Measurements from ENCODE around the gene RAB4B.
A peak's percentile ranks its signal among the peaks of the same experiment; 100 is the strongest.

Gene RAB4B

DNA sequence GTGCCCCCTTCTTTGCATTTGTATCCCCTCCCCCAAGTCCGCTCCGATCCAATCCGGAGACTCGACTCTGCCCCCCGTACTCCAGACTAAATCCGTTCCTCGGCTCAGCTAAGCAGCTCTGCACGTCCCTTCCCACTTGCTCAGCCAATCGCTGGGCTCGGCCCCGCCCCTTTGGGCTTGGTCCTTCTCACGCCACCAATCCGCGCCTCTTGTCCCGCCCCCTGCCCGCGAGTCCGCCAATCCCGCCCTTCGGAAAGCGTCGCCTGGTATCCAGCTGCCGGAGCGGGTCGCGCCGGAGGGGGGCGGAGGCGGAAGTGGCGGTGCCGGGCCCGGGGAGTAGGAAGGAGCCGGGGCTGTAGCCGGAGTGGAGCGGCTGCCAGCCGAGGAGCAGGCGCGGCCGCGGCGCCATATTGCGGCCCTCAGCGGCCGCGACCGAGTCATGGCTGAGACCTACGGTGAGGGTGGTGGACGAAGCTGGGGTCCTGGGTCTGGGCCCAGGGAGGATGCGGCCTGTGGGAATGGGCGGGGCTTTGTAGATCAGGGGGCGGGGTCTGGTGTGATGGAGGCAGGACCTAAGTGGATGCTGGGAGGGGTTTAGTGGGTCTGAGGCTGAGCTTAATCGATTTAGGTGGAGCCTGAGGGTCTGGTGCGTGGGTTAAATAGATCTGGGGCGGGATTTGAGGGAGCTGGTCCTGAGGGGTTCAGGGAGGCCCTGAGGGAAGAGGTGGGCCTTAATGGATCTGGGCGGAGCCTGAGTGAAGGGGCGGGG lies at the start of gene RAB4B (continued):
- TF ChIP-seq ZNF521 (tag by site-specific recombination; IDR thresholded peaks at IDR 0.05) (no peak), ZSCAN16 (tag by site-specific recombination; IDR thresholded peaks at IDR 0.05) (no peak), ZNF10 (tag by site-specific recombination; IDR thresholded peaks at IDR 0.05) (peak; percentile 36; the same call in 1 of the 2 replicates), OVOL3 (tag by site-specific recombination; IDR thresholded peaks at IDR 0.05) (no peak), ZNF623 (tag by site-specific recombination; IDR thresholded peaks at IDR 0.05) (no peak; the same call in 1 of the 2 replicates), ZNF140 (tag by site-specific recombination; IDR thresholded peaks at IDR 0.05) (no peak), WT1 (tag by site-specific recombination; IDR thresholded peaks at IDR 0.05) (no peak; the same call in 1 of the 2 replicates), GLI4 (tag by site-specific recombination; IDR thresholded peaks at IDR 0.05) (no peak), ZNF423 (tag by site-specific recombination; IDR thresholded peaks at IDR 0.05) (no peak), ZNF777 (tag by site-specific recombination; IDR thresholded peaks at IDR 0.05; ENCODE audit: borderline replicate concordance) (no peak), ZNF561 (tag by site-specific recombination; IDR thresholded peaks at IDR 0.05; ENCODE audit: borderline replicate concordance) (no peak; the same call in 1 of the 2 replicates), ZNF394 (tag by site-specific recombination; IDR thresholded peaks at IDR 0.05; ENCODE audit: borderline replicate concordance) (no peak; the same call in 1 of the 2 replicates)
- TF ChIP-seq, protein P1, sequence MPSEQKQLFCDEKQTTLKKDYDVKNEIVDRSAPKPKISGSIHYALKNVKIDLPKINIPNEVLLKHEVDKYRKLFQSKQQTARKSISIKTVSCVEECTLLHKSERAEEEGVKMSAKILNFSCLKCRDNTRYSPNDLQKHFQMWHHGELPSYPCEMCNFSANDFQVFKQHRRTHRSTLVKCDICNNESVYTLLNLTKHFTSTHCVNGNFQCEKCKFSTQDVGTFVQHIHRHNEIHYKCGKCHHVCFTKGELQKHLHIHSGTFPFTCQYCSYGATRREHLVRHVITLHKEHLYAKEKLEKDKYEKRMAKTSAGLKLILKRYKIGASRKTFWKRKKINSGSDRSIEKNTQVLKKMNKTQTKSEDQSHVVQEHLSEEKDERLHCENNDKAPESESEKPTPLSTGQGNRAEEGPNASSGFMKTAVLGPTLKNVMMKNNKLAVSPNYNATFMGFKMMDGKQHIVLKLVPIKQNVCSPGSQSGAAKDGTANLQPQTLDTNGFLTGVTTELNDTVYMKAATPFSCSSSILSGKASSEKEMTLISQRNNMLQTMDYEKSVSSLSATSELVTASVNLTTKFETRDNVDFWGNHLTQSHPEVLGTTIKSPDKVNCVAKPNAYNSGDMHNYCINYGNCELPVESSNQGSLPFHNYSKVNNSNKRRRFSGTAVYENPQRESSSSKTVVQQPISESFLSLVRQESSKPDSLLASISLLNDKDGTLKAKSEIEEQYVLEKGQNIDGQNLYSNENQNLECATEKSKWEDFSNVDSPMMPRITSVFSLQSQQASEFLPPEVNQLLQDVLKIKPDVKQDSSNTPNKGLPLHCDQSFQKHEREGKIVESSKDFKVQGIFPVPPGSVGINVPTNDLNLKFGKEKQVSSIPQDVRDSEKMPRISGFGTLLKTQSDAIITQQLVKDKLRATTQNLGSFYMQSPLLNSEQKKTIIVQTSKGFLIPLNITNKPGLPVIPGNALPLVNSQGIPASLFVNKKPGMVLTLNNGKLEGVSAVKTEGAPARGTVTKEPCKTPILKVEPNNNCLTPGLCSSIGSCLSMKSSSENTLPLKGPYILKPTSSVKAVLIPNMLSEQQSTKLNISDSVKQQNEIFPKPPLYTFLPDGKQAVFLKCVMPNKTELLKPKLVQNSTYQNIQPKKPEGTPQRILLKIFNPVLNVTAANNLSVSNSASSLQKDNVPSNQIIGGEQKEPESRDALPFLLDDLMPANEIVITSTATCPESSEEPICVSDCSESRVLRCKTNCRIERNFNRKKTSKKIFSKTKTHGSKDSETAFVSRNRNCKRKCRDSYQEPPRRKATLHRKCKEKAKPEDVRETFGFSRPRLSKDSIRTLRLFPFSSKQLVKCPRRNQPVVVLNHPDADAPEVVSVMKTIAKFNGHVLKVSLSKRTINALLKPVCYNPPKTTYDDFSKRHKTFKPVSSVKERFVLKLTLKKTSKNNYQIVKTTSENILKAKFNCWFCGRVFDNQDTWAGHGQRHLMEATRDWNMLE (tag by site-specific recombination; conservative IDR thresholded peaks at IDR 0.05; ENCODE audit: low read depth): peak; percentile 31; the same call in 1 of the 2 replicates
- TF ChIP-seq, protein P2, sequence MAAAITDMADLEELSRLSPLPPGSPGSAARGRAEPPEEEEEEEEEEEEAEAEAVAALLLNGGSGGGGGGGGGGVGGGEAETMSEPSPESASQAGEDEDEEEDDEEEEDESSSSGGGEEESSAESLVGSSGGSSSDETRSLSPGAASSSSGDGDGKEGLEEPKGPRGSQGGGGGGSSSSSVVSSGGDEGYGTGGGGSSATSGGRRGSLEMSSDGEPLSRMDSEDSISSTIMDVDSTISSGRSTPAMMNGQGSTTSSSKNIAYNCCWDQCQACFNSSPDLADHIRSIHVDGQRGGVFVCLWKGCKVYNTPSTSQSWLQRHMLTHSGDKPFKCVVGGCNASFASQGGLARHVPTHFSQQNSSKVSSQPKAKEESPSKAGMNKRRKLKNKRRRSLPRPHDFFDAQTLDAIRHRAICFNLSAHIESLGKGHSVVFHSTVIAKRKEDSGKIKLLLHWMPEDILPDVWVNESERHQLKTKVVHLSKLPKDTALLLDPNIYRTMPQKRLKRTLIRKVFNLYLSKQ (tag by site-specific recombination; IDR thresholded peaks at IDR 0.05; ENCODE audit: borderline replicate concordance): no peak
- TF ChIP-seq, protein P3, sequence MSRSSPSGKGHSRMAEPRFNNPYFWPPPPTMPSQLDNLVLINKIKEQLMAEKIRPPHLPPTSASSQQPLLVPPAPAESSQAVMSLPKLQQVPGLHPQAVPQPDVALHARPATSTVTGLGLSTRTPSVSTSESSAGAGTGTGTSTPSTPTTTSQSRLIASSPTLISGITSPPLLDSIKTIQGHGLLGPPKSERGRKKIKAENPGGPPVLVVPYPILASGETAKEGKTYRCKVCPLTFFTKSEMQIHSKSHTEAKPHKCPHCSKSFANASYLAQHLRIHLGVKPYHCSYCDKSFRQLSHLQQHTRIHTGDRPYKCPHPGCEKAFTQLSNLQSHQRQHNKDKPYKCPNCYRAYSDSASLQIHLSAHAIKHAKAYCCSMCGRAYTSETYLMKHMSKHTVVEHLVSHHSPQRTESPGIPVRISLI (tag by site-specific recombination; IDR thresholded peaks at IDR 0.05): no peak
- TF ChIP-seq, protein P4, sequence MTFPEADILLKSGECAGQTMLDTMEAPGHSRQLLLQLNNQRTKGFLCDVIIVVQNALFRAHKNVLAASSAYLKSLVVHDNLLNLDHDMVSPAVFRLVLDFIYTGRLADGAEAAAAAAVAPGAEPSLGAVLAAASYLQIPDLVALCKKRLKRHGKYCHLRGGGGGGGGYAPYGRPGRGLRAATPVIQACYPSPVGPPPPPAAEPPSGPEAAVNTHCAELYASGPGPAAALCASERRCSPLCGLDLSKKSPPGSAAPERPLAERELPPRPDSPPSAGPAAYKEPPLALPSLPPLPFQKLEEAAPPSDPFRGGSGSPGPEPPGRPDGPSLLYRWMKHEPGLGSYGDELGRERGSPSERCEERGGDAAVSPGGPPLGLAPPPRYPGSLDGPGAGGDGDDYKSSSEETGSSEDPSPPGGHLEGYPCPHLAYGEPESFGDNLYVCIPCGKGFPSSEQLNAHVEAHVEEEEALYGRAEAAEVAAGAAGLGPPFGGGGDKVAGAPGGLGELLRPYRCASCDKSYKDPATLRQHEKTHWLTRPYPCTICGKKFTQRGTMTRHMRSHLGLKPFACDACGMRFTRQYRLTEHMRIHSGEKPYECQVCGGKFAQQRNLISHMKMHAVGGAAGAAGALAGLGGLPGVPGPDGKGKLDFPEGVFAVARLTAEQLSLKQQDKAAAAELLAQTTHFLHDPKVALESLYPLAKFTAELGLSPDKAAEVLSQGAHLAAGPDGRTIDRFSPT (tag by site-specific recombination; IDR thresholded peaks at IDR 0.05): no peak
- TF ChIP-seq, protein P5, sequence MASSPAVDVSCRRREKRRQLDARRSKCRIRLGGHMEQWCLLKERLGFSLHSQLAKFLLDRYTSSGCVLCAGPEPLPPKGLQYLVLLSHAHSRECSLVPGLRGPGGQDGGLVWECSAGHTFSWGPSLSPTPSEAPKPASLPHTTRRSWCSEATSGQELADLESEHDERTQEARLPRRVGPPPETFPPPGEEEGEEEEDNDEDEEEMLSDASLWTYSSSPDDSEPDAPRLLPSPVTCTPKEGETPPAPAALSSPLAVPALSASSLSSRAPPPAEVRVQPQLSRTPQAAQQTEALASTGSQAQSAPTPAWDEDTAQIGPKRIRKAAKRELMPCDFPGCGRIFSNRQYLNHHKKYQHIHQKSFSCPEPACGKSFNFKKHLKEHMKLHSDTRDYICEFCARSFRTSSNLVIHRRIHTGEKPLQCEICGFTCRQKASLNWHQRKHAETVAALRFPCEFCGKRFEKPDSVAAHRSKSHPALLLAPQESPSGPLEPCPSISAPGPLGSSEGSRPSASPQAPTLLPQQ (tag by site-specific recombination; IDR thresholded peaks at IDR 0.05): peak; percentile 89
- TF ChIP-seq, protein P6, sequence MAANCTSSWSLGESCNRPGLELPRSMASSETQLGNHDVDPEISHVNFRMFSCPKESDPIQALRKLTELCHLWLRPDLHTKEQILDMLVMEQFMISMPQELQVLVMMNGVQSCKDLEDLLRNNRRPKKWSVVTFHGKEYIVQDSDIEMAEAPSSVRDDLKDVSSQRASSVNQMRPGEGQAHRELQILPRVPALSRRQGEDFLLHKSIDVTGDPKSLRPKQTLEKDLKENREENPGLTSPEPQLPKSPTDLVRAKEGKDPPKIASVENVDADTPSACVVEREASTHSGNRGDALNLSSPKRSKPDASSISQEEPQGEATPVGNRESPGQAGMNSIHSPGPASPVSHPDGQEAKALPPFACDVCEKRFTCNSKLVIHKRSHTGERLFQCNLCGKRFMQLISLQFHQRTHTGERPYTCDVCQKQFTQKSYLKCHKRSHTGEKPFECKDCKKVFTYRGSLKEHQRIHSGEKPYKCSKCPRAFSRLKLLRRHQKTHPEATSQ (tag by site-specific recombination; IDR thresholded peaks at IDR 0.05): no peak; the same call in 1 of the 2 replicates
- TF ChIP-seq, protein P7, sequence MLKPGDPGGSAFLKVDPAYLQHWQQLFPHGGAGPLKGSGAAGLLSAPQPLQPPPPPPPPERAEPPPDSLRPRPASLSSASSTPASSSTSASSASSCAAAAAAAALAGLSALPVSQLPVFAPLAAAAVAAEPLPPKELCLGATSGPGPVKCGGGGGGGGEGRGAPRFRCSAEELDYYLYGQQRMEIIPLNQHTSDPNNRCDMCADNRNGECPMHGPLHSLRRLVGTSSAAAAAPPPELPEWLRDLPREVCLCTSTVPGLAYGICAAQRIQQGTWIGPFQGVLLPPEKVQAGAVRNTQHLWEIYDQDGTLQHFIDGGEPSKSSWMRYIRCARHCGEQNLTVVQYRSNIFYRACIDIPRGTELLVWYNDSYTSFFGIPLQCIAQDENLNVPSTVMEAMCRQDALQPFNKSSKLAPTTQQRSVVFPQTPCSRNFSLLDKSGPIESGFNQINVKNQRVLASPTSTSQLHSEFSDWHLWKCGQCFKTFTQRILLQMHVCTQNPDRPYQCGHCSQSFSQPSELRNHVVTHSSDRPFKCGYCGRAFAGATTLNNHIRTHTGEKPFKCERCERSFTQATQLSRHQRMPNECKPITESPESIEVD (tag by site-specific recombination; IDR thresholded peaks at IDR 0.05): no peak
- TF ChIP-seq, protein P8, sequence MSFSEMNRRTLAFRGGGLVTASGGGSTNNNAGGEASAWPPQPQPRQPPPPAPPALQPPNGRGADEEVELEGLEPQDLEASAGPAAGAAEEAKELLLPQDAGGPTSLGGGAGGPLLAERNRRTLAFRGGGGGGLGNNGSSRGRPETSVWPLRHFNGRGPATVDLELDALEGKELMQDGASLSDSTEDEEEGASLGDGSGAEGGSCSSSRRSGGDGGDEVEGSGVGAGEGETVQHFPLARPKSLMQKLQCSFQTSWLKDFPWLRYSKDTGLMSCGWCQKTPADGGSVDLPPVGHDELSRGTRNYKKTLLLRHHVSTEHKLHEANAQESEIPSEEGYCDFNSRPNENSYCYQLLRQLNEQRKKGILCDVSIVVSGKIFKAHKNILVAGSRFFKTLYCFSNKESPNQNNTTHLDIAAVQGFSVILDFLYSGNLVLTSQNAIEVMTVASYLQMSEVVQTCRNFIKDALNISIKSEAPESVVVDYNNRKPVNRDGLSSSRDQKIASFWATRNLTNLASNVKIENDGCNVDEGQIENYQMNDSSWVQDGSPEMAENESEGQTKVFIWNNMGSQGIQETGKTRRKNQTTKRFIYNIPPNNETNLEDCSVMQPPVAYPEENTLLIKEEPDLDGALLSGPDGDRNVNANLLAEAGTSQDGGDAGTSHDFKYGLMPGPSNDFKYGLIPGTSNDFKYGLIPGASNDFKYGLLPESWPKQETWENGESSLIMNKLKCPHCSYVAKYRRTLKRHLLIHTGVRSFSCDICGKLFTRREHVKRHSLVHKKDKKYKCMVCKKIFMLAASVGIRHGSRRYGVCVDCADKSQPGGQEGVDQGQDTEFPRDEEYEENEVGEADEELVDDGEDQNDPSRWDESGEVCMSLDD (tag by site-specific recombination; IDR thresholded peaks at IDR 0.05): peak; percentile 82
